HepG2 (cell line): ENCODE measurements around the gene MAST1. TPM values are rescaled to one million over a fixed set of nuclear protein-coding genes. Genes with fewer than 3 reads are reported as not detected.

Experiments
- ARHGAP35 ChIP-seq: sonication (generic); formaldehyde crosslinking; IDR thresholded peaks from 2 replicates; pipeline ENCODE4 v1.9.0; 2022; ENCODE audit warnings: mild to moderate bottlenecking, inconsistent platforms, moderate library complexity, missing genetic modification reagents, borderline replicate concordance
- BHLHE40 ChIP-seq: IDR thresholded peaks from 2 replicates; pipeline ENCODE4 v1.6.1; 2011; ENCODE audit warnings: low read length, improper control_type of control experiment
- HIVEP1 ChIP-seq: sonication (generic); formaldehyde crosslinking; IDR thresholded peaks from 2 replicates; pipeline ENCODE4 v1.4.0; 2020; ENCODE audit warnings: mild to moderate bottlenecking, missing genetic modification reagents
- HOXA9 ChIP-seq: sonication (generic); formaldehyde crosslinking; IDR thresholded peaks from 2 replicates; pipeline ENCODE4 v1.8.1; 2022; ENCODE audit warnings: missing genetic modification reagents, mild to moderate bottlenecking, moderate library complexity, borderline replicate concordance
- KDM2A ChIP-seq: sonication (generic); formaldehyde crosslinking; IDR thresholded peaks from 2 replicates; pipeline ENCODE4 v1.4.0; 2020; ENCODE audit warnings: low read depth, missing genetic modification reagents, borderline replicate concordance
- MEIS1 ChIP-seq: sonication (generic); formaldehyde crosslinking; IDR thresholded peaks from 2 replicates; pipeline ENCODE4 v1.9.0; 2021; ENCODE audit warnings: mild to moderate bottlenecking, missing genetic modification reagents, moderate library complexity, borderline replicate concordance
- POLR2G ChIP-seq: fragments of 200-400 bp; formaldehyde crosslinking; IDR thresholded peaks from 2 replicates; pipeline ENCODE4 v1.6.1; 2018; ENCODE audit warnings: mild to moderate bottlenecking, low read depth, low read length, moderate library complexity
- SMAD9 ChIP-seq: sonication (generic); formaldehyde crosslinking; IDR thresholded peaks from 2 replicates; pipeline ENCODE4 v1.5.1; 2020; ENCODE audit warnings: mild to moderate bottlenecking, missing genetic modification reagents
- TEAD3 ChIP-seq: optimal IDR thresholded peaks from 2 replicates; pipeline ENCODE3; 2016; ENCODE audit warnings: borderline replicate concordance
- TFDP1 ChIP-seq: IDR thresholded peaks from 2 replicates; pipeline ENCODE4 v1.6.1; 2016; ENCODE audit warnings: missing compliant biosample characterization, missing genetic modification reagents, borderline replicate concordance
- ZKSCAN5 ChIP-seq: sonication (generic); formaldehyde crosslinking; IDR thresholded peaks from 2 replicates; pipeline ENCODE4 v1.5.1; 2020; ENCODE audit warnings: mild to moderate bottlenecking, missing genetic modification reagents
- ZNF264 ChIP-seq: sonication (generic); formaldehyde crosslinking; IDR thresholded peaks from 2 replicates; pipeline ENCODE4 v1.4.0; 2020; ENCODE audit warnings: missing genetic modification reagents
- ZNF280B ChIP-seq: sonication (generic); formaldehyde crosslinking; IDR thresholded peaks from 2 replicates; pipeline ENCODE4 v1.5.0; 2020; ENCODE audit warnings: missing genetic modification reagents, mild to moderate bottlenecking, borderline replicate concordance
- polyA plus RNA-seq, 8 experiments: library from polyadenylated mRNA; depleted of rRNA in 3 of 8; stranded (reverse) in 7 of 8; unstranded in 1 of 8; fragments of >200 nt; fragmentation: Illumina TruSeq in 4 of 8; extraction: Trizol in 4 of 8; gene quantifications; 2 replicates each; pipeline versions ENCODE4 v1.2.1 to v1.2.3, GENCODE V29; 2011 to 2016; ENCODE audit warnings: low read depth in 4 of 8, missing spikeins in 1 of 8, mixed read lengths in 1 of 8; ENCODE audit not compliant: insufficient read depth in 1 of 8
- total RNA-seq, 5 experiments: library from RNA; depleted of rRNA; stranded (reverse); fragments of >200 nt; fragmentation: Illumina TruSeq; extraction: Trizol; gene quantifications; 2 replicates each; pipeline ENCODE4 v1.2.3, GENCODE V29; 2016; ENCODE audit warnings: low read depth in 1 of 5
- TF ChIP-seq, protein P1 (sequence below): IDR thresholded peaks from 2 replicates; pipeline ENCODE4 v1.6.1; 2018; ENCODE audit warnings: missing genetic modification reagents, mild to moderate bottlenecking, missing compliant biosample characterization
- TF ChIP-seq, protein P2 (sequence below): sonication (generic); formaldehyde crosslinking; IDR thresholded peaks from 2 replicates; pipeline ENCODE4 v1.4.0; 2020; ENCODE audit warnings: low read depth, mild to moderate bottlenecking, missing genetic modification reagents
- TF ChIP-seq, protein P3 (sequence below): sonication (generic); formaldehyde crosslinking; conservative IDR thresholded peaks from 2 replicates; pipeline ENCODE4 v1.8.0; 2022; ENCODE audit warnings: missing genetic modification reagents
- TF ChIP-seq, protein P4 (sequence below): sonication (generic); formaldehyde crosslinking; IDR thresholded peaks from 2 replicates; pipeline ENCODE4 v1.8.0; 2023; ENCODE audit warnings: mild to moderate bottlenecking, missing genetic modification reagents

Gene MAST1
- total and polyA plus RNA-seq, 2 of the 13 experiments (the other 11 are each of a cell fraction or from before 2014, with no cell fraction given), result 0.73 to 4.7 TPM

DNA sequence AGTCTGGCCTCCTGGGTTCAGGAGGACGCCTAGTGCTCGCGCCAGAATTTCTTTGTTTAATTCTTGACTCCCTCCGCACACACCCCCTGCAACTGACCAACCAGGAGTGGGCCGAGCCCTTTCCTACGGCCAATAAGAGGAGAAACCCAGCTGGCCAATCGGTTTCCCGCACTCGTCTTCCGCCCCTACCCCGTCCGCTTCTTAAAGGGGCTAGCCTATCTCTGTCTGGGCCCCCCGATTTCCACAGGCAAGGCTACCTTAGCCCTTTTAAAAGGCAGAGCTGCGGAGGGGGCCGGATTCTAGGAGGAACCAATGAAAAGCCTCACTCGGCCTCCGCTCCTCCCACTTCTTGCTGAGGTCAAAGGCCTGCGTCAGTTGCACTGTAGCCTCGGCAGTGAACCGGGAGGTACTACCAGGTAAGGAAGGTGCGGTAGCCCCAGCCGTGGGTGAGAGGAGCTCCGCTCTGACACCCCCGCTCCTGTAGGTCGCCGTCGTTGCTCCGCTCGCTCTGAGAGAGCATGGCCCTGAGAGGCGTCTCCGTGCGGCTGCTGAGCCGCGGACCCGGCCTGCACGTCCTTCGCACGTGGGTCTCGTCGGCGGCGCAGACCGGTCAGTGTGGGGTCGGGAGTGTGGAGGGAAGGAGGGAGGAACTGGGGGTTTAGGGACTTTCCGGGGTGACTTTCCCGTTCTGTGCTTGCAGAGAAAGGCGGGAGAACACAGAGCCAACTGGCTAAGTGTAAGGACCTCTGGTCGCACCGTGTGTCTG is 52.7 kb downstream of the MAST1 start, which contains the start of gene GCDH (continued):
- no peak; the same call in 1 of the 2 replicates for TF ChIP-seq ZNF280B
- no peak for TF ChIP-seq ZNF264 (CRISPR knock-in tag)
- TF ChIP-seq TFDP1, result peak; percentile 61; the same call in 1 of the 2 replicates
- peak; percentile 89 for TF ChIP-seq POLR2G
- TF ChIP-seq, protein P1, sequence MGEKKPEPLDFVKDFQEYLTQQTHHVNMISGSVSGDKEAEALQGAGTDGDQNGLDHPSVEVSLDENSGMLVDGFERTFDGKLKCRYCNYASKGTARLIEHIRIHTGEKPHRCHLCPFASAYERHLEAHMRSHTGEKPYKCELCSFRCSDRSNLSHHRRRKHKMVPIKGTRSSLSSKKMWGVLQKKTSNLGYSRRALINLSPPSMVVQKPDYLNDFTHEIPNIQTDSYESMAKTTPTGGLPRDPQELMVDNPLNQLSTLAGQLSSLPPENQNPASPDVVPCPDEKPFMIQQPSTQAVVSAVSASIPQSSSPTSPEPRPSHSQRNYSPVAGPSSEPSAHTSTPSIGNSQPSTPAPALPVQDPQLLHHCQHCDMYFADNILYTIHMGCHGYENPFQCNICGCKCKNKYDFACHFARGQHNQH, result 0 out of 2 replicates have a peak, but pooled peaks have one; percentile 37
- TF ChIP-seq, protein P2, sequence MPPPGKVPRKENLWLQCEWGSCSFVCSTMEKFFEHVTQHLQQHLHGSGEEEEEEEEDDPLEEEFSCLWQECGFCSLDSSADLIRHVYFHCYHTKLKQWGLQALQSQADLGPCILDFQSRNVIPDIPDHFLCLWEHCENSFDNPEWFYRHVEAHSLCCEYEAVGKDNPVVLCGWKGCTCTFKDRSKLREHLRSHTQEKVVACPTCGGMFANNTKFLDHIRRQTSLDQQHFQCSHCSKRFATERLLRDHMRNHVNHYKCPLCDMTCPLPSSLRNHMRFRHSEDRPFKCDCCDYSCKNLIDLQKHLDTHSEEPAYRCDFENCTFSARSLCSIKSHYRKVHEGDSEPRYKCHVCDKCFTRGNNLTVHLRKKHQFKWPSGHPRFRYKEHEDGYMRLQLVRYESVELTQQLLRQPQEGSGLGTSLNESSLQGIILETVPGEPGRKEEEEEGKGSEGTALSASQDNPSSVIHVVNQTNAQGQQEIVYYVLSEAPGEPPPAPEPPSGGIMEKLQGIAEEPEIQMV (CRISPR knock-in tag), result peak; percentile 73
- TF ChIP-seq MEIS1 (CRISPR knock-in tag), result no peak
- TF ChIP-seq, protein P3, sequence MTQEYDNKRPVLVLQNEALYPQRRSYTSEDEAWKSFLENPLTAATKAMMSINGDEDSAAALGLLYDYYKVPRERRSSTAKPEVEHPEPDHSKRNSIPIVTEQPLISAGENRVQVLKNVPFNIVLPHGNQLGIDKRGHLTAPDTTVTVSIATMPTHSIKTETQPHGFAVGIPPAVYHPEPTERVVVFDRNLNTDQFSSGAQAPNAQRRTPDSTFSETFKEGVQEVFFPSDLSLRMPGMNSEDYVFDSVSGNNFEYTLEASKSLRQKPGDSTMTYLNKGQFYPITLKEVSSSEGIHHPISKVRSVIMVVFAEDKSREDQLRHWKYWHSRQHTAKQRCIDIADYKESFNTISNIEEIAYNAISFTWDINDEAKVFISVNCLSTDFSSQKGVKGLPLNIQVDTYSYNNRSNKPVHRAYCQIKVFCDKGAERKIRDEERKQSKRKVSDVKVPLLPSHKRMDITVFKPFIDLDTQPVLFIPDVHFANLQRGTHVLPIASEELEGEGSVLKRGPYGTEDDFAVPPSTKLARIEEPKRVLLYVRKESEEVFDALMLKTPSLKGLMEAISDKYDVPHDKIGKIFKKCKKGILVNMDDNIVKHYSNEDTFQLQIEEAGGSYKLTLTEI, result no peak
- TF ChIP-seq SMAD9 (CRISPR knock-in tag), result no peak
- TF ChIP-seq, protein P4, sequence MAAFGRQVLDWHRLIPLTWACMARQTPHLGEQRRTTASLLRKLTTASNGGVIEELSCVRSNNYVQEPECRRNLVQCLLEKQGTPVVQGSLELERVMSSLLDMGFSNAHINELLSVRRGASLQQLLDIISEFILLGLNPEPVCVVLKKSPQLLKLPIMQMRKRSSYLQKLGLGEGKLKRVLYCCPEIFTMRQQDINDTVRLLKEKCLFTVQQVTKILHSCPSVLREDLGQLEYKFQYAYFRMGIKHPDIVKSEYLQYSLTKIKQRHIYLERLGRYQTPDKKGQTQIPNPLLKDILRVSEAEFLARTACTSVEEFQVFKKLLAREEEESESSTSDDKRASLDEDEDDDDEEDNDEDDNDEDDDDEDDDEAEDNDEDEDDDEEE (CRISPR knock-in tag), result no peak
- TF ChIP-seq ZKSCAN5 (CRISPR knock-in tag), result no peak
- no peak; the same call in 1 of the 2 replicates for TF ChIP-seq BHLHE40
- TF ChIP-seq HOXA9, result no peak
- TF ChIP-seq TEAD3 (CRISPR knock-in tag), result peak; percentile 27
- peak; percentile 56; the same call in 1 of the 2 replicates for TF ChIP-seq ARHGAP35 (CRISPR knock-in tag)
- peak; percentile 67 for TF ChIP-seq HIVEP1
- peak; percentile 70; the same call in 1 of the 2 replicates for TF ChIP-seq KDM2A (CRISPR knock-in tag)
